SK-N-DZ (cell line): ENCODE measurements around the gene CEP295NL.
"Not testable (repeated sequence)": the region's sequence is repeated elsewhere in the genome, so short reads cannot be mapped to it uniquely, and the experiment has no call there.

Experiments used
- DNase-seq: peaks from one replicate; pipeline ENCODE4 v3.0.0-alpha.2; 2015; ENCODE audit warnings: low spot score

Gene CEP295NL

GRCh38 chr17:78870621-78871020 lies 32.4 kb downstream of the CEP295NL start:
- DNase-seq = no peak

- DNase-seq = no peak
Measured at GRCh38 chr17:78868391-78868790, 34.6 kb downstream of the CEP295NL start.

- DNase-seq = not testable (repeated sequence)
Measured at GRCh38 chr17:78867046-78867445, 36.0 kb downstream of the CEP295NL start.

GRCh38 chr17:78865682-78866390 lies 37.2 kb downstream of the CEP295NL start:
- peak; percentile 76 for DNase-seq

GRCh38 chr17:78864117-78864516 lies 38.9 kb downstream of the CEP295NL start:
- no peak for DNase-seq

- DNase-seq = no peak
Measured at GRCh38 chr17:78862073-78863023, 40.7 kb downstream of the CEP295NL start.

GRCh38 chr17:78861229-78861628 lies 41.8 kb downstream of the CEP295NL start:
- DNase-seq = no peak

- DNase-seq = no peak
Measured at GRCh38 chr17:78859051-78859450, 44.0 kb downstream of the CEP295NL start.

GRCh38 chr17:78857266-78857665 lies 45.7 kb downstream of the CEP295NL start:
- DNase-seq = no peak

- no peak for DNase-seq
Measured at GRCh38 chr17:78855561-78856165, 47.3 kb downstream of the CEP295NL start.

- DNase-seq = no peak
Measured at GRCh38 chr17:78854508-78854907, 48.5 kb downstream of the CEP295NL start.

- no peak for DNase-seq
Measured at GRCh38 chr17:78853926-78854394, 49.0 kb downstream of the CEP295NL start.

- no peak for DNase-seq
Measured at GRCh38 chr17:78852709-78853121, 50.3 kb downstream of the CEP295NL start.

- DNase-seq = no peak
Measured at GRCh38 chr17:78849026-78849425, 54.0 kb downstream of the CEP295NL start.

GRCh38 chr17:78847052-78847451 lies 55.9 kb downstream of the CEP295NL start:
- DNase-seq = no peak

- no peak for DNase-seq
Measured at GRCh38 chr17:78844301-78845005, 58.5 kb downstream of the CEP295NL start.

- peak; percentile 69 for DNase-seq
Measured at GRCh38 chr17:78842881-78843565, 60.0 kb downstream of the CEP295NL start.

GRCh38 chr17:78840780-78841611 lies 62.0 kb downstream of the CEP295NL start, which contains the start of gene USP36:
USP36 (minus strand) TSS chr17:78840814; CDS start chr17:78836363, 4,451 bp downstream.
- DNase-seq = peak; percentile 99
